Measurements from ENCODE around the gene EGFR.

The EGFR gene

GRCh38 chr7:54988516-54988915 is 30.3 kb upstream of the EGFR start:
- ATAC-seq: no peak
- no peak for TF ChIP-seq ZNF8 (CRISPR knock-in tag; IDR thresholded peaks at IDR 0.05)
- TF ChIP-seq ISL1 (CRISPR knock-in tag; IDR thresholded peaks at IDR 0.05): no peak
- TF ChIP-seq CREB5 (CRISPR knock-in tag; IDR thresholded peaks at IDR 0.05; ENCODE audit: low read depth): no peak
- TF ChIP-seq ZNF70 (CRISPR knock-in tag; IDR thresholded peaks at IDR 0.05): no peak
- no peak for TF ChIP-seq ARNTL (CRISPR knock-in tag; IDR thresholded peaks at IDR 0.05; ENCODE audit: borderline replicate concordance, low read depth)
- TF ChIP-seq ZC3H10 (CRISPR knock-in tag; IDR thresholded peaks at IDR 0.05): no peak
- TF ChIP-seq TCF4 (CRISPR knock-in tag; IDR thresholded peaks at IDR 0.05; ENCODE audit: borderline replicate concordance): no peak
- TF ChIP-seq, protein P1, sequence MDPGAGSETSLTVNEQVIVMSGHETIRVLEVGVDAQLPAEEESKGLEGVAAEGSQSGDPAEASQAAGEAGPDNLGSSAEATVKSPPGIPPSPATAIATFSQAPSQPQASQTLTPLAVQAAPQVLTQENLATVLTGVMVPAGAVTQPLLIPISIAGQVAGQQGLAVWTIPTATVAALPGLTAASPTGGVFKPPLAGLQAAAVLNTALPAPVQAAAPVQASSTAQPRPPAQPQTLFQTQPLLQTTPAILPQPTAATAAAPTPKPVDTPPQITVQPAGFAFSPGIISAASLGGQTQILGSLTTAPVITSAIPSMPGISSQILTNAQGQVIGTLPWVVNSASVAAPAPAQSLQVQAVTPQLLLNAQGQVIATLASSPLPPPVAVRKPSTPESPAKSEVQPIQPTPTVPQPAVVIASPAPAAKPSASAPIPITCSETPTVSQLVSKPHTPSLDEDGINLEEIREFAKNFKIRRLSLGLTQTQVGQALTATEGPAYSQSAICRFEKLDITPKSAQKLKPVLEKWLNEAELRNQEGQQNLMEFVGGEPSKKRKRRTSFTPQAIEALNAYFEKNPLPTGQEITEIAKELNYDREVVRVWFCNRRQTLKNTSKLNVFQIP (CRISPR knock-in tag; IDR thresholded peaks at IDR 0.05; ENCODE audit: borderline replicate concordance, low read depth): no peak
- no peak for TF ChIP-seq ZFP30 (CRISPR knock-in tag; IDR thresholded peaks at IDR 0.05)
- TF ChIP-seq ZFP3 (CRISPR knock-in tag; IDR thresholded peaks at IDR 0.05): no peak
- TF ChIP-seq TOX (CRISPR knock-in tag; IDR thresholded peaks at IDR 0.05; ENCODE audit: borderline replicate concordance): no peak
- TF ChIP-seq CSDC2 (CRISPR knock-in tag; IDR thresholded peaks at IDR 0.05): no peak
- no peak for TF ChIP-seq PPARA (CRISPR knock-in tag; IDR thresholded peaks at IDR 0.05; ENCODE audit: borderline replicate concordance)
- no peak for TF ChIP-seq RARB (CRISPR knock-in tag; IDR thresholded peaks at IDR 0.05)
- TF ChIP-seq TSHZ2 (CRISPR knock-in tag; IDR thresholded peaks at IDR 0.05): no peak
- TF ChIP-seq BACH2 (CRISPR knock-in tag; IDR thresholded peaks at IDR 0.05; ENCODE audit: borderline replicate concordance): no peak
- no peak for TF ChIP-seq ESRRG (CRISPR knock-in tag; IDR thresholded peaks at IDR 0.05)
- TF ChIP-seq OSR1 (CRISPR knock-in tag; IDR thresholded peaks at IDR 0.05): no peak

DNA sequence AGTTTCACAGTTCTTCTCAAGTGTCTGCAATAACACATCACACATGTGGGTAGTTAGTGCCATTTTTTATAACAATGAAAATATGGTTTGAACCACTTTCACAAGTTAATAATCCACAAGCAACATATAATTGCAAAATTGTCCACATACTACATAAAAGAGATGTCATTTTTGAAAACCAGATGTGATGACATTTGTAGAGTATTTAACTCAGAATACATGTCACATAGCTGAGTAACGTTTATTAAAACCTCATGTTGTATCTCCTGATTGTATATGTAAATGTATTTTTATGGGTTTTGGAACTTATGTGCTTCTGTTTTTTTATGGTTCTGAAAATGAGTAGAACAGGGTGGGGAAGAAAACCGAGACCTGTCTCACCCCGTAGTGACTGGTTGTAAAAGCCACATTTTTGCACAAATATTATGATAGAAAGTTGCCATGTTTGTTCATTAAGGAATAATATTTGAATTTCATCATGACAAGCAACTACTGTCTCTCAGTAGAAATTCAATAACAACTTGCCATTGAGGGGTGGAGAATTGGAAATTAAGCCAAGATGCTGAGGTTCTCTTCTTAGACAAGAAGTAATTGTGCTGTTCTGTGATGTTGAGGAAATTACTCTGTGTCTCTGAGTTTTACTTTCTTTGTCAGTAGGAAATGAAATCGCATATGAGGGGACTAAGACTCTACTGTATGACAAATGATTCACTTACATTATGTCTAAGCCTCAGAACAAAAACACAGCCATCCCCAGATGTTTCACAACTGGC is 29.2 kb upstream of the EGFR start:
- ATAC-seq: no peak
- TF ChIP-seq CREB5 (CRISPR knock-in tag; IDR thresholded peaks at IDR 0.05; ENCODE audit: low read depth) (no peak), TSHZ2 (CRISPR knock-in tag; IDR thresholded peaks at IDR 0.05) (no peak), RARB (CRISPR knock-in tag; IDR thresholded peaks at IDR 0.05) (no peak), GLIS3 (CRISPR knock-in tag; IDR thresholded peaks at IDR 0.05) (no peak), ZNF70 (CRISPR knock-in tag; IDR thresholded peaks at IDR 0.05) (no peak), CSDC2 (CRISPR knock-in tag; IDR thresholded peaks at IDR 0.05) (no peak), BACH2 (CRISPR knock-in tag; IDR thresholded peaks at IDR 0.05; ENCODE audit: borderline replicate concordance) (no peak), ESRRG (CRISPR knock-in tag; IDR thresholded peaks at IDR 0.05) (no peak), ZNF8 (CRISPR knock-in tag; IDR thresholded peaks at IDR 0.05) (no peak), SNAI2 (CRISPR knock-in tag; IDR thresholded peaks at IDR 0.05) (no peak)
- TF ChIP-seq, protein P2, sequence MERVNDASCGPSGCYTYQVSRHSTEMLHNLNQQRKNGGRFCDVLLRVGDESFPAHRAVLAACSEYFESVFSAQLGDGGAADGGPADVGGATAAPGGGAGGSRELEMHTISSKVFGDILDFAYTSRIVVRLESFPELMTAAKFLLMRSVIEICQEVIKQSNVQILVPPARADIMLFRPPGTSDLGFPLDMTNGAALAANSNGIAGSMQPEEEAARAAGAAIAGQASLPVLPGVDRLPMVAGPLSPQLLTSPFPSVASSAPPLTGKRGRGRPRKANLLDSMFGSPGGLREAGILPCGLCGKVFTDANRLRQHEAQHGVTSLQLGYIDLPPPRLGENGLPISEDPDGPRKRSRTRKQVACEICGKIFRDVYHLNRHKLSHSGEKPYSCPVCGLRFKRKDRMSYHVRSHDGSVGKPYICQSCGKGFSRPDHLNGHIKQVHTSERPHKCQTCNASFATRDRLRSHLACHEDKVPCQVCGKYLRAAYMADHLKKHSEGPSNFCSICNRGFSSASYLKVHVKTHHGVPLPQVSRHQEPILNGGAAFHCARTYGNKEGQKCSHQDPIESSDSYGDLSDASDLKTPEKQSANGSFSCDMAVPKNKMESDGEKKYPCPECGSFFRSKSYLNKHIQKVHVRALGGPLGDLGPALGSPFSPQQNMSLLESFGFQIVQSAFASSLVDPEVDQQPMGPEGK (CRISPR knock-in tag; IDR thresholded peaks at IDR 0.05; ENCODE audit: borderline replicate concordance): no peak
- TF ChIP-seq, protein P1 (CRISPR knock-in tag; IDR thresholded peaks at IDR 0.05; ENCODE audit: borderline replicate concordance, low read depth): no peak

All from SK-N-SH treated with all-trans-retinoic acid at 6 μM for 48 hours (cell line).